Measurements from ENCODE around the gene SLC35F1.

DNA sequence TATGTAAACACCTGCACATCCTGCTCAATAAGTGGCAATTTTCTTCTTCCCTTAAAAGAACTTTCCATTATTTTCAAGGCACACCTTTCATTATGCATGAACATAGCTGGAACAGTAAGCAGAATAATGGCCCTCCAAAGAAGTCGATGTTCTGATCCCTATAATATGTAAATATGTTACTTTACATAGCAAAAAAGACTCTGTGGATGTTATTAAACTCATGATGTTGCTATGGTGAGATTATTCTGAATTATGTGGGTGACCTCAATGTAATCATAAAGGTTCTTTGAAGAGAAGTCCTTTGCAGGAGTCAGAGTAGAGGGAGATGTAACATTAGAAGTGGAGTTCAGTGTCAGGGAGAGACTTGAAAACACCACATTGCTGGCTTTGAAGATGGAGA is 341.1 kb downstream of the SLC35F1 start:
- no peak for TF ChIP-seq POLR2A (IDR thresholded peaks at IDR 0.05)
- TF ChIP-seq, protein P1, sequence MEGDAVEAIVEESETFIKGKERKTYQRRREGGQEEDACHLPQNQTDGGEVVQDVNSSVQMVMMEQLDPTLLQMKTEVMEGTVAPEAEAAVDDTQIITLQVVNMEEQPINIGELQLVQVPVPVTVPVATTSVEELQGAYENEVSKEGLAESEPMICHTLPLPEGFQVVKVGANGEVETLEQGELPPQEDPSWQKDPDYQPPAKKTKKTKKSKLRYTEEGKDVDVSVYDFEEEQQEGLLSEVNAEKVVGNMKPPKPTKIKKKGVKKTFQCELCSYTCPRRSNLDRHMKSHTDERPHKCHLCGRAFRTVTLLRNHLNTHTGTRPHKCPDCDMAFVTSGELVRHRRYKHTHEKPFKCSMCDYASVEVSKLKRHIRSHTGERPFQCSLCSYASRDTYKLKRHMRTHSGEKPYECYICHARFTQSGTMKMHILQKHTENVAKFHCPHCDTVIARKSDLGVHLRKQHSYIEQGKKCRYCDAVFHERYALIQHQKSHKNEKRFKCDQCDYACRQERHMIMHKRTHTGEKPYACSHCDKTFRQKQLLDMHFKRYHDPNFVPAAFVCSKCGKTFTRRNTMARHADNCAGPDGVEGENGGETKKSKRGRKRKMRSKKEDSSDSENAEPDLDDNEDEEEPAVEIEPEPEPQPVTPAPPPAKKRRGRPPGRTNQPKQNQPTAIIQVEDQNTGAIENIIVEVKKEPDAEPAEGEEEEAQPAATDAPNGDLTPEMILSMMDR (IDR thresholded peaks at IDR 0.05): no peak

Measured in lower leg skin (tissue), 3 donors.